SU-DHL-6 (cell line): ENCODE measurements around the gene BLNK.

Experiments
- H2AFZ ChIP-seq: fragments of 200-600 bp; sonication (generic); 2 replicates; pipeline ENCODE4 v1.6.1; 2014; ENCODE audit warnings: low read depth, mild to moderate bottlenecking, moderate library complexity, mixed read lengths, antibody characterized with exemption, low read length; ENCODE audit not compliant: severe bottlenecking
- H3F3A ChIP-seq: fragments of 200-600 bp; shearing (Covaris generic); 2 replicates; pipeline ENCODE4 v1.6.0; 2016; ENCODE audit warnings: antibody characterized with exemption, mild to moderate bottlenecking; ENCODE audit not compliant: insufficient read depth
- H3K27ac ChIP-seq: fragments of 200-600 bp; sonication (generic); 2 replicates; pipeline ENCODE4 v1.5.1; 2016; ENCODE audit warnings: low read depth, mild to moderate bottlenecking, low read length, moderate library complexity, mixed read lengths
- H3K27me3 ChIP-seq: fragments of 200-600 bp; sonication (generic), shearing (Covaris generic); 2 replicates; pipeline ENCODE4 v1.6.0; 2014; ENCODE audit warnings: mild to moderate bottlenecking, low read length
- H3K36me3 ChIP-seq: fragments of 200-600 bp; sonication (generic); 2 replicates; pipeline ENCODE4 v1.6.1; 2014; ENCODE audit warnings: mild to moderate bottlenecking, low read length, mixed read lengths
- H3K4me2 ChIP-seq: fragments of 300-600, 200-600 bp; shearing (Covaris generic), sonication (generic); 2 replicates; pipeline ENCODE4 v1.6.0; 2014; ENCODE audit warnings: low read length, low read depth, mild to moderate bottlenecking; ENCODE audit not compliant: poor library complexity, severe bottlenecking
- H3K4me3 ChIP-seq: fragments of 200-600 bp; sonication (generic); 2 replicates; pipeline ENCODE4 v1.5.1; 2014; ENCODE audit warnings: antibody characterized with exemption, low read length, mild to moderate bottlenecking, mixed read lengths; ENCODE audit not compliant: insufficient read depth, poor library complexity, severe bottlenecking
- H3K79me2 ChIP-seq: fragments of 200-600 bp; sonication (generic); 2 replicates; pipeline ENCODE4 v1.6.1; 2014; ENCODE audit warnings: mild to moderate bottlenecking, low read length, moderate library complexity; ENCODE audit not compliant: insufficient read depth
- H3K9ac ChIP-seq: fragments of 200-600 bp; sonication (generic); 2 replicates; pipeline ENCODE4 v1.7.0; 2014; ENCODE audit warnings: mild to moderate bottlenecking, low read length
- H3K9me2 ChIP-seq: fragments of 200-600 bp; sonication (generic); replicated peaks from 2 replicates; pipeline ENCODE4 v1.6.1; 2014; ENCODE audit warnings: low read length; ENCODE audit not compliant: insufficient read depth
- H3K9me3 ChIP-seq: fragments of 200-600 bp; sonication (generic); 2 replicates; pipeline ENCODE4 v1.6.1; 2014; ENCODE audit warnings: low read length, mixed read lengths; ENCODE audit not compliant: insufficient read depth
- H4K20me1 ChIP-seq: fragments of 200-600 bp; sonication (generic); 2 replicates; pipeline ENCODE4 v1.6.1; 2014; ENCODE audit warnings: low read depth, mild to moderate bottlenecking, antibody characterized with exemption, low read length, moderate library complexity, mixed read lengths
- CTCF ChIP-seq: fragments of 200-600 bp; sonication (generic); IDR thresholded peaks from one replicate; pipeline ENCODE4 v1.5.1; 2017; ENCODE audit warnings: antibody characterized with exemption, mild to moderate bottlenecking, low read length, moderate library complexity; ENCODE audit not compliant: insufficient read depth, poor library complexity, severe bottlenecking
- EZH2phosphoT487 ChIP-seq: fragments of 200-600 bp; sonication (generic), shearing (Covaris generic); conservative IDR thresholded peaks from 2 replicates; pipeline ENCODE4 v1.6.1; 2018; ENCODE audit warnings: mild to moderate bottlenecking, antibody characterized with exemption, low read length, moderate library complexity, mixed read lengths

BLNK gene

GRCh38 chr10:96283756-96284155 lies 12.4 kb upstream of the BLNK start:
- H3K9me3 ChIP-seq: no peaks in the 10 kb centered on the region
- no peaks in the 10 kb centered on the region for H4K20me1 ChIP-seq
- peak overlapping the region; percentile 54 for H3K4me2 ChIP-seq
- H3K9me2 ChIP-seq: no peaks in the 10 kb centered on the region
- TF ChIP-seq EZH2phosphoT487 (no peak), CTCF (no peak)
- no peak overlapping the region for H3K4me3 ChIP-seq
- no peaks in the 10 kb centered on the region for H3K27me3 ChIP-seq
- H3K9ac ChIP-seq: no peak overlapping the region
- H2AFZ ChIP-seq: no peak overlapping the region
- H3K27ac ChIP-seq: no peak overlapping the region; the same call in 1 of the 2 replicates
- no peaks in the 10 kb centered on the region for H3K36me3 ChIP-seq
- peaks cover 47% of the 10 kb centered on the region for H3F3A ChIP-seq
- H3K79me2 ChIP-seq: no peaks in the 10 kb centered on the region; the same call in 1 of the 2 replicates

DNA sequence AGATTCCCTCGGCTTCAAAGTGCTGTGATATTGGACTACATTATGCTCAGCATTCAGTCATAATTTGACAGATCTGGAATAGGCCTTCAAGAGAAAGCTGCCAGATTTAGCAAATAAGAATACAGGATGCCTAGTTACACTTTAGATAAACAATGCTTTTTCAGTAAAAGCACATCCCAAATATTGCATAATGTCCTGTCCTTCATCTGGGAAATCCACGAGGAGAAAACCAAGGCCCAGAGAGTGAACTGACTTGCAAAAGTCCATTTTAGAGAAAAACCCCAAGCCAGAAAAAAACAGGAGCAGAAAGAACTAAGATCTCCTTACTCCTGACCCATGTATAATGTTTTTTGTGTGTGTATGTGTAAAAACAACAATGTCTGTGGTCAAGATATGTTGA lies 12.0 kb upstream of the BLNK start:
- no peak for TF ChIP-seq CTCF
- no peak for TF ChIP-seq EZH2phosphoT487
- H3F3A ChIP-seq: peaks cover 47% of the 10 kb centered on the region
- no peaks in the 10 kb centered on the region for H3K27me3 ChIP-seq
- H3K27ac ChIP-seq: no peak overlapping the region
- no peaks in the 10 kb centered on the region for H3K36me3 ChIP-seq
- H4K20me1 ChIP-seq: no peaks in the 10 kb centered on the region
- H3K79me2 ChIP-seq: no peaks in the 10 kb centered on the region; the same call in 1 of the 2 replicates
- no peak overlapping the region for H3K9ac ChIP-seq
- H3K9me3 ChIP-seq: no peaks in the 10 kb centered on the region
- H3K4me3 ChIP-seq: no peak overlapping the region
- no peak overlapping the region for H2AFZ ChIP-seq
- H3K9me2 ChIP-seq: no peaks in the 10 kb centered on the region
- no peak overlapping the region for H3K4me2 ChIP-seq

GRCh38 chr10:96281444-96282029 lies 10.2 kb upstream of the BLNK start:
- Histone ChIP-seq H3K36me3 (no peaks in the 10 kb centered on the region), H3K79me2 (no peaks in the 10 kb centered on the region), H3K4me2 (no peak overlapping the region), H3K9me3 (no peaks in the 10 kb centered on the region), H3K27me3 (no peaks in the 10 kb centered on the region), H2AFZ (no peak overlapping the region), H4K20me1 (no peaks in the 10 kb centered on the region), H3K9ac (no peak overlapping the region), H3K4me3 (no peak overlapping the region), H3K9me2 (no peaks in the 10 kb centered on the region), H3K27ac (no peak overlapping the region), H3F3A (peaks cover 34% of the 10 kb centered on the region)
- TF ChIP-seq EZH2phosphoT487 (no peak), CTCF (no peak)
